C4-2B (cell line): ENCODE results near the gene KDM4C.

Source experiments
- CTCF ChIP-seq: fragments of 450-650 bp; conservative IDR thresholded peaks from 2 replicates; pipeline ENCODE4 v1.5.1; 2017; ENCODE audit warnings: mild to moderate bottlenecking
- ZFX ChIP-seq: fragments of 450-650 bp; IDR thresholded peaks from 2 replicates; pipeline ENCODE4 v1.6.1; 2017

GRCh38 chr9:7153566-7153965 lies 395.8 kb downstream of the KDM4C start:
- TF ChIP-seq CTCF: no peak
- no peak for TF ChIP-seq ZFX
